ENCODE results near the gene SMTN.

SMTN gene

GRCh38 chr22:31139066-31139465 is 57.9 kb downstream of the SMTN start:
- H3K4me3 ChIP-seq (replicated peaks; ENCODE audit: low read depth, low read length) = no peak overlapping the region
- no peak for TF ChIP-seq CTCF (IDR thresholded peaks at IDR 0.05; ENCODE audit: low read depth, low read length, missing control alignments)
- DNase-seq (ENCODE audit: extremely low read depth, low read depth) = no peak

- DNase-seq (ENCODE audit: extremely low read depth, low read depth) = peak; percentile 48
- peak within 1 kb of the TSS; percentile 36 for H3K4me3 ChIP-seq (replicated peaks; ENCODE audit: low read depth, low read length)
- TF ChIP-seq CTCF (IDR thresholded peaks at IDR 0.05; ENCODE audit: low read depth, low read length, missing control alignments) = no peak
These were observed 59.0 kb downstream of the SMTN start, which contains the start of gene PLA2G3 for GRCh38 chr22:31139866-31140716. PLA2G3 (minus strand) TSS chr22:31140508; CDS start chr22:31140354, 154 bp downstream.

DNA sequence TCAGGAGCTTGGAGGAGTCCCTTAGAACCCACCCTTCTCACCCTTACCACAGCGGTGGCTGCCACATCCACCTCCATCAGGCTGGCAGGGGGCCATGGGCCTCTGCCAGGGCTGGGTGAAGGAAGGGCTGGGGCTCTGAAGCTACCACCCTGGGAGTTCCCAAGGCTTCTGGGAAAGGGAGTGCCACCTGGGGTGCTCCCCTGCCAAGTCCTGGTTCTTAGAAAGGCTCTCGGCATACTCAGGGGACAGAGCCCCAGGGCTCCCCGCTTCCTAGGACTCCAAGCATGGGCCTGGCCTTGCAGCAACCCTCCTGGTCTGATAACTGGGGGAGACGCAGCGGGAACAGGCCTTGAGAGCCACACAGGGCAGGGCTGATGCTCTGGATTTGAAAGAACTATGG is 59.6 kb downstream of the SMTN start:
- H3K4me3 ChIP-seq (replicated peaks; ENCODE audit: low read depth, low read length) = no peak overlapping the region
- DNase-seq (ENCODE audit: extremely low read depth, low read depth) = no peak
- no peak for TF ChIP-seq CTCF (IDR thresholded peaks at IDR 0.05; ENCODE audit: low read depth, low read length, missing control alignments)

GRCh38 chr22:31141551-31141950 is 60.4 kb downstream of the SMTN start:
- no peak overlapping the region for H3K4me3 ChIP-seq (replicated peaks; ENCODE audit: low read depth, low read length)
- no peak for TF ChIP-seq CTCF (IDR thresholded peaks at IDR 0.05; ENCODE audit: low read depth, low read length, missing control alignments)
- no peak for DNase-seq (ENCODE audit: extremely low read depth, low read depth)

- DNase-seq (ENCODE audit: extremely low read depth, low read depth) = no peak
- H3K4me3 ChIP-seq (replicated peaks; ENCODE audit: low read depth, low read length) = no peak overlapping the region
- TF ChIP-seq CTCF (IDR thresholded peaks at IDR 0.05; ENCODE audit: low read depth, low read length, missing control alignments) = no peak
These were observed 61.2 kb downstream of the SMTN start for GRCh38 chr22:31142285-31142684.

GRCh38 chr22:31143038-31143437 is 61.9 kb downstream of the SMTN start:
- TF ChIP-seq CTCF (IDR thresholded peaks at IDR 0.05; ENCODE audit: low read depth, low read length, missing control alignments) = no peak
- DNase-seq (ENCODE audit: extremely low read depth, low read depth) = no peak
- H3K4me3 ChIP-seq (replicated peaks; ENCODE audit: low read depth, low read length) = no peak overlapping the region
